Transverse colon (tissue), 3 donors: ENCODE data around the gene CARMIL1.

Experiments used
- CTCF ChIP-seq, 5 experiments: fragments of 200-600 bp in 3 of 5; fragments of 450-650 bp in 2 of 5; sonication (generic) in 3 of 5; IDR thresholded peaks; 1 replicate in 2 of 5; 2 replicates in 3 of 5; pipeline ENCODE4 v1.5.1; 2016 to 2017; ENCODE audit warnings: antibody characterized with exemption in 5 of 5, inconsistent platforms in 3 of 5, mild to moderate bottlenecking in 2 of 5, moderate library complexity in 1 of 5
- POLR2A ChIP-seq: fragments of 450-650 bp; IDR thresholded peaks from one replicate; pipeline ENCODE4 v1.6.1; 2016; ENCODE audit warnings: antibody characterized with exemption, mild to moderate bottlenecking, moderate library complexity

- TF ChIP-seq CTCF (IDR thresholded peaks at IDR 0.05) (no peak), POLR2A (no peak)
These were observed 370.4 kb downstream of the CARMIL1 start for GRCh38 chr6:25649611-25650010.
